Large intestine (tissue), 12 donors: ENCODE results near the gene RANBP1. TPM values are rescaled to one million over a fixed set of nuclear protein-coding genes. Genes with fewer than 3 reads are reported as not detected.
A peak's percentile ranks its signal among the peaks of the same experiment; 100 is the strongest.
"Not testable (repeated sequence)": the region's sequence is repeated elsewhere in the genome, so short reads cannot be mapped to it uniquely, and the experiment has no call there.

Experiments
- DNase-seq, 2 donors: peaks; one replicate each; pipeline versions ENCODE4 v3.0.0 to v3.0.0-alpha.2; 2013
- H3K27ac ChIP-seq: one replicate; pipeline ENCODE4 v1.5.1; 2013; ENCODE audit warnings: low read length
- H3K27me3 ChIP-seq: 2 replicates; pipeline ENCODE4 v1.6.1; 2013; ENCODE audit warnings: low read length; ENCODE audit not compliant: control insufficient read depth, insufficient read depth
- H3K36me3 ChIP-seq: 2 replicates; pipeline ENCODE4 v1.6.1; 2013; ENCODE audit warnings: low read length; ENCODE audit not compliant: control insufficient read depth, insufficient read depth
- H3K4me1 ChIP-seq: one replicate; pipeline ENCODE4 v1.6.1; 2013; ENCODE audit warnings: low read length; ENCODE audit not compliant: control insufficient read depth, insufficient read depth
- H3K4me3 ChIP-seq: one replicate; pipeline ENCODE4 v1.5.1; 2013; ENCODE audit warnings: low read length
- H3K9me3 ChIP-seq: one replicate; pipeline ENCODE4 v1.6.1; 2013; ENCODE audit warnings: mild to moderate bottlenecking, low read depth, low read length, moderate library complexity; ENCODE audit not compliant: control insufficient read depth
- WGBS: methylation state at CpG from one replicate; pipeline ENCODE4 v1.1.5; 2013; ENCODE audit warnings: low lambda C conversion rate; ENCODE audit not compliant: insufficient coverage; 5-methylcytosine and 5-hydroxymethylcytosine counted together
- long read RNA-seq, 11 donors: transcript quantifications; one replicate each; lab custom pipeline, GENCODE V29; 2026
- polyA plus RNA-seq: library from polyadenylated mRNA; unstranded; fragments of 120-200 nt; gene quantifications from one replicate; pipeline ENCODE4 v1.2.1, GENCODE V29; 2013

Gene RANBP1
- 136 TPM for polyA plus RNA-seq
- long read RNA-seq, donor 1, transcript RANBP1-201 (6 exons, 837 nt): major isoform, 25 of 73 reads
- long read RNA-seq, donor 1, transcript RANBP1-202 (6 exons, 1,132 nt): minor isoform, 19 of 73 reads
- long read RNA-seq, donor 1, partial matches to known transcripts: 22 of 73 reads
- long read RNA-seq, donor 1, other reads (novel, unspliced or antisense): 0 of 73 reads
- long read RNA-seq, donor 2, transcript RANBP1-202 (6 exons, 1,132 nt): minor isoform, 41 of 124 reads
- long read RNA-seq, donor 2, transcript RANBP1-201 (6 exons, 837 nt): major isoform, 70 of 124 reads
- long read RNA-seq, donor 2, transcript RANBP1-203 (4 exons, 584 nt): minor isoform, 5 of 124 reads
- long read RNA-seq, donor 2, partial matches to known transcripts: 0 of 124 reads
- long read RNA-seq, donor 2, other reads (novel, unspliced or antisense): 0 of 124 reads
- long read RNA-seq, donor 3, transcript RANBP1-202 (6 exons, 1,132 nt): minor isoform, 42 of 179 reads
- long read RNA-seq, donor 3, transcript RANBP1-201 (6 exons, 837 nt): major isoform, 79 of 179 reads
- long read RNA-seq, donor 3, transcript RANBP1-212 (2 exons, 529 nt): minor isoform, 6 of 179 reads
- long read RNA-seq, donor 3, transcript RANBP1-203 (4 exons, 584 nt): minor isoform, 8 of 179 reads
- long read RNA-seq, donor 3, partial matches to known transcripts: 35 of 179 reads
- long read RNA-seq, donor 3, other reads (novel, unspliced or antisense): 0 of 179 reads
- long read RNA-seq, donor 4, transcript RANBP1-201 (6 exons, 837 nt): major isoform, 7 of 13 reads
- long read RNA-seq, donor 4, partial matches to known transcripts: 0 of 13 reads
- long read RNA-seq, donor 4, other reads (novel, unspliced or antisense): 0 of 13 reads
- long read RNA-seq, donor 5, transcript RANBP1-201 (6 exons, 837 nt): major isoform, 28 of 50 reads
- long read RNA-seq, donor 5, transcript RANBP1-202 (6 exons, 1,132 nt): minor isoform, 18 of 50 reads
- long read RNA-seq, donor 5, partial matches to known transcripts: 0 of 50 reads
- long read RNA-seq, donor 5, other reads (novel, unspliced or antisense): 0 of 50 reads
- long read RNA-seq, donor 6, transcript RANBP1-201 (6 exons, 837 nt): major isoform, 31 of 104 reads
- long read RNA-seq, donor 6, transcript RANBP1-203 (4 exons, 584 nt): minor isoform, 7 of 104 reads
- long read RNA-seq, donor 6, transcript RANBP1-202 (6 exons, 1,132 nt): minor isoform, 30 of 104 reads
- long read RNA-seq, donor 6, partial matches to known transcripts: 31 of 104 reads
- long read RNA-seq, donor 6, other reads (novel, unspliced or antisense): 0 of 104 reads
- long read RNA-seq, donor 7, transcript RANBP1-201 (6 exons, 837 nt): major isoform, 21 of 58 reads
- long read RNA-seq, donor 7, transcript RANBP1-202 (6 exons, 1,132 nt): minor isoform, 17 of 58 reads
- long read RNA-seq, donor 7, partial matches to known transcripts: 15 of 58 reads
- long read RNA-seq, donor 7, other reads (novel, unspliced or antisense): 0 of 58 reads
- long read RNA-seq, donor 8, transcript RANBP1-202 (6 exons, 1,132 nt): minor isoform, 46 of 161 reads
- long read RNA-seq, donor 8, transcript RANBP1-214 (3 exons, 699 nt): minor isoform, 5 of 161 reads
- long read RNA-seq, donor 8, transcript RANBP1-201 (6 exons, 837 nt): major isoform, 78 of 161 reads
- long read RNA-seq, donor 8, partial matches to known transcripts: 25 of 161 reads
- long read RNA-seq, donor 8, other reads (novel, unspliced or antisense): 0 of 161 reads
- long read RNA-seq, donor 9, transcript RANBP1-202 (6 exons, 1,132 nt): minor isoform, 30 of 81 reads
- long read RNA-seq, donor 9, transcript RANBP1-201 (6 exons, 837 nt): major isoform, 38 of 81 reads
- long read RNA-seq, donor 9, partial matches to known transcripts: 8 of 81 reads
- long read RNA-seq, donor 9, other reads (novel, unspliced or antisense): 0 of 81 reads
- long read RNA-seq, donor 10, transcript RANBP1-202 (6 exons, 1,132 nt): minor isoform, 39 of 106 reads
- long read RNA-seq, donor 10, transcript RANBP1-201 (6 exons, 837 nt): major isoform, 60 of 106 reads
- long read RNA-seq, donor 10, partial matches to known transcripts: 0 of 106 reads
- long read RNA-seq, donor 10, other reads (novel, unspliced or antisense): 0 of 106 reads
- long read RNA-seq, donor 11, transcript RANBP1-201 (6 exons, 837 nt): major isoform, 45 of 74 reads
- long read RNA-seq, donor 11, transcript RANBP1-202 (6 exons, 1,132 nt): minor isoform, 25 of 74 reads
- long read RNA-seq, donor 11, partial matches to known transcripts: 0 of 74 reads
- long read RNA-seq, donor 11, other reads (novel, unspliced or antisense): 0 of 74 reads

- Histone ChIP-seq H3K27me3 (no peaks in the 10 kb centered on the region), H3K36me3 (peaks cover 66% of the 10 kb centered on the region), H3K4me3 (peak within 1 kb of the TSS; percentile 96), H3K4me1 (peaks cover 9% of the 10 kb centered on the region), H3K9me3 (no peaks in the 10 kb centered on the region), H3K27ac (peak within 1 kb of the TSS; percentile 61)
- 60% methylated on average over 1 of the region's 30 CpGs for WGBS
- DNase-seq: peak in 1 of 2 donors; percentile 30
Observed at GRCh38 chr22:20115691-20116375, at the start of gene RANBP1. RANBP1 (plus strand) TSS chr22:20116104; CDS start chr22:20116185, 81 bp downstream.

GRCh38 chr22:20066617-20067383 lies 49.1 kb upstream of the RANBP1 start:
- Histone ChIP-seq H3K36me3 (peaks cover 24% of the 10 kb centered on the region), H3K9me3 (no peaks in the 10 kb centered on the region), H3K4me3 (no peak overlapping the region), H3K27me3 (no peaks in the 10 kb centered on the region), H3K27ac (no peak overlapping the region), H3K4me1 (no peaks in the 10 kb centered on the region)
- WGBS: no CpG with 5 or more reads among the region's 11 CpGs
- DNase-seq: no peak

GRCh38 chr22:20067384-20067682 lies 48.6 kb upstream of the RANBP1 start:
- WGBS: 100% methylated on average over 2 of the region's 3 CpGs
- DNase-seq, H3K9me3 ChIP-seq, H3K27me3 ChIP-seq, H3K4me3 ChIP-seq, H3K4me1 ChIP-seq, H3K27ac ChIP-seq: not testable (repeated sequence)
- peaks cover 19% of the 10 kb centered on the region for H3K36me3 ChIP-seq

- H3K27ac ChIP-seq: no peak overlapping the region
- DNase-seq: no peak
- H3K4me1 ChIP-seq: no peaks in the 10 kb centered on the region
- no peak overlapping the region for H3K4me3 ChIP-seq
- H3K27me3 ChIP-seq: no peaks in the 10 kb centered on the region
- no peaks in the 10 kb centered on the region for H3K9me3 ChIP-seq
- H3K36me3 ChIP-seq: peaks cover 8% of the 10 kb centered on the region
- no CpG with 5 or more reads among the region's 7 CpGs for WGBS
Observed at GRCh38 chr22:20068640-20069039, 47.3 kb upstream of the RANBP1 start.

GRCh38 chr22:20069331-20070042 lies 46.4 kb upstream of the RANBP1 start:
- Histone ChIP-seq H3K27me3 (no peaks in the 10 kb centered on the region), H3K9me3 (no peaks in the 10 kb centered on the region), H3K27ac (no peak overlapping the region), H3K36me3 (peaks cover 4% of the 10 kb centered on the region), H3K4me1 (no peaks in the 10 kb centered on the region), H3K4me3 (no peak overlapping the region)
- no CpG with 5 or more reads among the region's 7 CpGs for WGBS
- no peak for DNase-seq

GRCh38 chr22:20071524-20071972 lies 44.4 kb upstream of the RANBP1 start:
- no peaks in the 10 kb centered on the region for H3K27me3 ChIP-seq
- 85% methylated on average over 5 of the region's 8 CpGs for WGBS
- no peaks in the 10 kb centered on the region for H3K4me1 ChIP-seq
- DNase-seq: no peak
- no peaks in the 10 kb centered on the region for H3K36me3 ChIP-seq
- no peaks in the 10 kb centered on the region for H3K9me3 ChIP-seq
- no peak overlapping the region for H3K4me3 ChIP-seq
- H3K27ac ChIP-seq: no peak overlapping the region

GRCh38 chr22:20076627-20077172 lies 39.2 kb upstream of the RANBP1 start:
- DNase-seq: no peak
- no peaks in the 10 kb centered on the region for H3K9me3 ChIP-seq
- H3K4me1 ChIP-seq: peaks cover 15% of the 10 kb centered on the region
- H3K27ac ChIP-seq: no peak overlapping the region
- no peaks in the 10 kb centered on the region for H3K36me3 ChIP-seq
- no peaks in the 10 kb centered on the region for H3K27me3 ChIP-seq
- no peak overlapping the region for H3K4me3 ChIP-seq
- 70% methylated on average over 2 of the region's 6 CpGs for WGBS
